KBM-7 (cell line): ENCODE measurements around the gene TCERG1L.

ENCODE experiments used
- DNase-seq: peaks from one replicate; pipeline ENCODE4 v3.0.0-alpha.2; 2015
- in situ Hi-C: fragments of 300-500 bp; cut with MboI; formaldehyde crosslinking; loops from 2 replicates; pipeline ENCODE4 v1.14.3; 2020; ENCODE audit warnings: low sequenced_read_pairs, low pct_unique_long_range_greater_than_20kb, mixed read lengths

TCERG1L gene

GRCh38 chr10:131125511-131126225 lies 185.9 kb downstream of the TCERG1L start:
- no peak for DNase-seq
- in situ Hi-C loops = no loop called here

GRCh38 chr10:131124945-131125344 lies 186.6 kb downstream of the TCERG1L start:
- in situ Hi-C loops = no loop called here
- DNase-seq = no peak

- in situ Hi-C loops = no loop called here
- no peak for DNase-seq
These were observed 188.0 kb downstream of the TCERG1L start for GRCh38 chr10:131123496-131123895.

GRCh38 chr10:131121511-131122035 lies 189.9 kb downstream of the TCERG1L start:
- in situ Hi-C loops = no loop called here
- DNase-seq = no peak

- no peak for DNase-seq
- in situ Hi-C loops = no loop called here
These were observed 191.7 kb downstream of the TCERG1L start for GRCh38 chr10:131119626-131120355.

GRCh38 chr10:131117416-131118212 lies 193.9 kb downstream of the TCERG1L start:
- DNase-seq = no peak
- in situ Hi-C loops = no loop called here

- DNase-seq = no peak
- in situ Hi-C loops = no loop called here
These were observed 194.5 kb downstream of the TCERG1L start for GRCh38 chr10:131116991-131117375.

GRCh38 chr10:131116216-131116990 lies 195.1 kb downstream of the TCERG1L start:
- no peak for DNase-seq
- in situ Hi-C loops = no loop called here

- in situ Hi-C loops = no loop called here
- DNase-seq = no peak
These were observed 195.7 kb downstream of the TCERG1L start for GRCh38 chr10:131115801-131116200.

- in situ Hi-C loops = no loop called here
- DNase-seq = no peak
These were observed 196.2 kb downstream of the TCERG1L start for GRCh38 chr10:131115321-131115720.

- DNase-seq = no peak
- in situ Hi-C loops = no loop called here
These were observed 196.7 kb downstream of the TCERG1L start for GRCh38 chr10:131114846-131115245.

GRCh38 chr10:131113709-131114291 lies 197.7 kb downstream of the TCERG1L start:
- in situ Hi-C loops = no loop called here
- no peak for DNase-seq

- DNase-seq = no peak
- in situ Hi-C loops = no loop called here
These were observed 198.4 kb downstream of the TCERG1L start for GRCh38 chr10:131113165-131113564.

GRCh38 chr10:131112691-131113090 lies 198.8 kb downstream of the TCERG1L start:
- no peak for DNase-seq
- in situ Hi-C loops = no loop called here

- in situ Hi-C loops = no loop called here
- no peak for DNase-seq
These were observed 199.9 kb downstream of the TCERG1L start for GRCh38 chr10:131111471-131112080.

- in situ Hi-C loops = no loop called here
These were observed 200.5 kb downstream of the TCERG1L start for GRCh38 chr10:131111007-131111406.

GRCh38 chr10:131110241-131110783 lies 201.2 kb downstream of the TCERG1L start:
- DNase-seq = no peak
- in situ Hi-C loops = no loop called here

More at GRCh38 chr10:131111007-131111406, 200.5 kb downstream of the TCERG1L start:
- no peak for DNase-seq

- DNase-seq = no peak
- in situ Hi-C loops = no loop called here
These were observed 201.8 kb downstream of the TCERG1L start for GRCh38 chr10:131109726-131110125.
